ENCODE data around the gene DRAXIN.

Gene DRAXIN

DNA sequence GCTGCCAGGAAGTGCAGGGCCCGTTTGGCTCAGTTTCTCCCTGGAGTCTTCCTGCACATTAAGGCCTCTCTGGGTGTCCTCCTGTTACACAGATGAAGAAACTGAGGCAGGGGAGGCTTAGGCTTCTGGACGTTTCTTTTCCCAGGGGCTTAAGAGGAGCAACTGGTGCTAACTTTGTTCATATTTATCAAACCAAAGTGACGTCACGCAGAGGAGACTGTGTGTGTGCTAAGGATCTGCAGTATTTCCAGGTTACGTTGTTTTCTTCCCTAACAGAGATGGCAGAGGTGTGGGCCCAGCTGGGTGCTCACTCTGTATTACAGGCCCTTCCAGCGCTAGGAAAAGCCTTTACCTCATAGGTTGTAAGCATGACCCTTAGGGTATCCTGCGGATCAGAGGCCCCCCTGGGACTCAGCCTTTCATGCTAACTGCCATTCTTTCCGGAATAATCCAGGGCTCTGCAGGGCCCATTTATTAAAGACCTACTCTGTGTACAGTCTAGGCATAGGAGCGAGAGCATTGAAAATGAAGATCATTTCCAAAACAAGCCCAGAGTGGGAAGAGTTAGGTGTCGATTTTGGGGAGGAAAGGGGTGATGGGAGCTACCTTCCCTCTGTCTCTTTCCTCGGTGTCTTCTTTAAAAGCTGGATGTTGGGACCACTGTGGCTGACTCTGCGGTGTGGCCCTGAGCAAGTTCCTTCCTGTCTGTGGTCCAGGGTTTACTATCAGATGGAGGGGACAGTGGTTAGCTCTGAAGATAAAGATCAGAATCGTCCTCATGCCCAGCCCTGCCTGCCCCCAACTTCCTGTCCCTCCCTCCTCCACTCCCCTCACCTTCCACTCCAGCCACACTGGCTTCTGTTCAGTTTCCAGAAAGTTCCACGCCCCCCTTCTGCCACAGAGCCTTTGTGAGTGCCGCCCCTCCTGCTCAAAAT is 49.0 kb downstream of the DRAXIN start:
- DNase-seq = peak; percentile 40

GRCh38 chr1:11741482-11741881 is 50.0 kb downstream of the DRAXIN start:
- DNase-seq = no peak

GRCh38 chr1:11741919-11742558 is 50.5 kb downstream of the DRAXIN start:
- no peak for DNase-seq

DNA sequence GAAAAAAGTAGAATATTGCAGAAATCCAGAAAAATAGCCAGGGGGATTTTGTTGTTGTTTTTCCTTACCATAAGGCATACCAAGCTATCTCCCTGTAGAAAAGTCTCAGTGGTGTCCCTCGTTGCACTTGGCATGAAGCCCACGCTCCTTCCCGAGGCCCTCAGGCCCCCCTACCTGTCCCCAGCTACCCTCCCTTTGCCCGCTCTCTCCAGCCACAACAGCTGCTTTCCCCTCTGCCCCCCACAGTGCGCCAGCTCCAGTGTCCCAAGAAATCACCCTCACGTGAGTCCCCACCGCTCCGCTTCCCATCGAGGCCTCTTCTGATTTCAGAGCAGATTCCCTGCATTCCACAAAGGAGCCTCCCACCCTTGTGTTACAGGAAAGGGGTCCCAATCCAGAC is 52.8 kb downstream of the DRAXIN start:
- no peak for DNase-seq

DNA sequence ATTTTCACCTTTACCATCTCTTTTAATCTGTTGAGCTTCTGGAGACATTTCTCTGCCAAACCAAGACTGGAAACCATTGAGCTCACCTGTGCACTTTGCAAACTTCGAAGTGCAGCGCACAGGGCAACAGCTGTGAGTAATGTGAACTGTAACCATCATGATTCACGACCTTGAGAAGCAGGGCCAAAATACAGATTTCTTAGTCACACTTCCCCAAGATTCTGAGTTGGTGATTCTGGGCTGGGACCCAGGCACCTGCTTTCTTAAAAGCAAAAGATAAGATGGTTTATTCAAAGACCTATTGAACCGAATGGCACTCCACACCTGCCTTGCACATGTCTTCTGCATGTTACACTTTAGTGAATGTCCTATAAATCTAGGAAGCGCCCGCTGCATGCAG is 54.6 kb downstream of the DRAXIN start:
- DNase-seq = no peak

GRCh38 chr1:11746795-11747487 is 55.4 kb downstream of the DRAXIN start:
- DNase-seq = no peak

DNA sequence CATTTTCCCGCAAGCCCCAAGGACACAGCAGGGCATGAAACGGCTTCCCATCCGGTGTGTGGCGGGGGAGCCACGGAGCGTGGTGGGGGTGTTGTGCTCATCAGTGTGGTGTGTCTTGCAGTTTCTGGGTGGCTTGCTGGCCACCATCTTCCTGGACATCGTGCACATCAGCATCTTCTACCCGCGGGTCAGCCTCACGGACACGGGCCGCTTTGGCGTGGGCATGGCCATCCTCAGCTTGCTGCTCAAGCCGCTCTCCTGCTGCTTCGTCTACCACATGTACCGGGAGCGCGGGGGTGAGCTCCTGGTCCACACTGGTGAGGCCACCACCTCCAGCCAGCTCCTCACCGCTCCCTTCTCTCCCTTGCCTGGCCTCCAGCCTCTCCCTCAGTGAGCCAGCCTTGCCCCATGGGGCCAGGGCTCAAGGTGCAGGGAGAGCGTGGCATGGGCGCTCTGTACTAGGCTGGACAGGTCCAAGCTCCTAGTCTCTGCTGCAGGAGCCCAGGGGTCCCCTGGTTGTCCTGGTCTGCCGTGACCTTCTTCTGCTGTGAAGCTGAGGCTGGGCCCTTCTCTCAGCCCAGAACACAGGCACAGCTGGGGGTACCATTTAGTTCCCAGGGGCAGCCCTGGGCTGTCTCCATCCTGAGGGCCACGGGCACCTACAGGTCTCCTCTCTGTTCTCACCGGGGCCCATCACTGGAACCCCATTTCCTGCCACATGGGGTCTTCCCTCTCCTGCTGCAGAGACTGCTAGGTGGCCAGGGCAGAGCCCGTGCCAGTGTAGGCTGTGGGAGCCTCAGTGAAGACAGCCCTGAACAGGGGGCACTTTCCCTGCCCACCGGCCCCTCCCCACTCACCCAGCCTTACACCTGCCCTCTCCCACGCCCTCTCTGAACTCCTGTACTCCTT is 57.0 kb downstream of the DRAXIN start:
- no peak for DNase-seq

GRCh38 chr1:11749203-11749689 is 57.7 kb downstream of the DRAXIN start:
- peak; percentile 66 for DNase-seq

- DNase-seq = no peak
These were observed 58.5 kb downstream of the DRAXIN start for GRCh38 chr1:11749996-11750395.

- no peak for DNase-seq
These were observed 59.6 kb downstream of the DRAXIN start for GRCh38 chr1:11751087-11751486.

- no peak for DNase-seq
These were observed 61.0 kb downstream of the DRAXIN start for GRCh38 chr1:11752359-11753088.

DNA sequence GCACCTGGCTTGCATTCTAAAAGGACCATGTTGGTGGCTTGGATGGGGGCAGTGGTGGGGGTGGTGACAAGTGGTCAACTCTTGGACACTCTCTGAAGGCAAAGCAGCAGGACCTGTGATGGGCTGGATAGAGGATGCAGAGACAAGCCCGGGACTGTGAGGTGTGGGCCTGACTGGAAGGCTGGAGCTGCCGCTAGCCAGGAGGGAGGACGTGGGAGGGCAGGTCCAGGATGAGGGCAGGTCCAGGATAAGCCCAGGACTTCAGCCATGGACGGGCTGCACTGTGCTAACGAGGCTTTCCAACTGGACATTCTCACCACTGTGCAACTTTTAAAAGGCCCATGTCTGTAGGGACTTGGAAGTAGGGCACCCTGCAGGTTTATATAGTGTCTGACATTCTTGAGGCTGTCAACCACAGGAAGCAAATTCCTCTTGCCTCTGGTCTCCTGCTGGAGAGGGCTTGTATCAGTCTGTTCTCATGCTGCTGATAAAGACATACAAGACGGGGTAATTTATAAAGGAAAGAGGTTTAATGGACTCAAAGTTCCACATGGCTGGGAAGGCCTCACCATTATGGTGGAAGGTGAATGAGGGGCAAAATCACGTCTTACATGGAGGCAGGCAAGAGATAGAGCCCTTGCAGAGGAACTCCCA is 62.2 kb downstream of the DRAXIN start:
- no peak for DNase-seq

GRCh38 chr1:11757047-11757446 is 65.5 kb downstream of the DRAXIN start:
- no peak for DNase-seq

DNA sequence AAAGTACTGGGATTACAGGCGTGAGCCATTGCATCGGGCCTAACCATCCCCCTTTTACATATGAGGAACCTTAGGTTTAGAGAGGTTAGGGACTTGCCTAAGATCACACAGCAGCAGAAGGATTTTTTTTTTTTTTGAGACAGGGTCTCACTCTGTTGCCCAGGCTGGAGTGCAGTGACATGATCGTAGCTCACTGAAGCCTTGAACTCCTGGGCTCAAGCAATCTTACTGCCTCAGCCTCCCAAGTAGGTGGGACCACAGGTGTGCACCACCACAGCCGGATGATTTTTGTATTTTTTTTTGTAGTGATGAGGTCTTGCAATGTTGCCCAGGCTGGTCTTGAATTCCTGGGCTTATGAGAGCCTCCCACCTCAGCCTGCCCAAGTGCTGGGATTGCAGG is 68.3 kb downstream of the DRAXIN start:
- no peak for DNase-seq

DNA sequence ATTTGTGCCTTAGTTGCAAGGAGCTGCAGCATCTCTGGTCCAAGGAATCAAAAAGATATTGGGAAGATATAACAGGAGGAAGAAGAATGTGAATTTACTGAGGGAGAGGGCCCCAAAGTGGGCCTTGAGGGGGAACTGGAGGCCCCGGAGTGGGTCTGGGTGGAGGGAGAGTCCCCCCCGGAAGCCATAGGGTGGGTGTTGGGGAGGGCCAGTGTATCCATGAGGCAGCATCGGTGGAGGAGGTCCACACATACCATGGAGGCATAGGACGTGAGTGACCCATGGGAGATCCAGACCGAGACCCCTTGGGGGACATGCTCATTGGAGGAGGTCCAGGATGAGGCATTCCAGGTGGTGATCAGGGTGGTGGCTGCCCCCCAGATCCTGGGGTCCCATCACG is 69.8 kb downstream of the DRAXIN start:
- DNase-seq = no peak

GRCh38 chr1:11761988-11762406 is 70.5 kb downstream of the DRAXIN start, which contains the start of gene C1orf167:
Gene C1orf167 (plus strand): TSS chr1:11762193. CDS start chr1:11764401, 2,208 bp downstream.
- peak; percentile 52 for DNase-seq

- DNase-seq = no peak
These were observed 72.6 kb downstream of the DRAXIN start for GRCh38 chr1:11764115-11764514.

DNA sequence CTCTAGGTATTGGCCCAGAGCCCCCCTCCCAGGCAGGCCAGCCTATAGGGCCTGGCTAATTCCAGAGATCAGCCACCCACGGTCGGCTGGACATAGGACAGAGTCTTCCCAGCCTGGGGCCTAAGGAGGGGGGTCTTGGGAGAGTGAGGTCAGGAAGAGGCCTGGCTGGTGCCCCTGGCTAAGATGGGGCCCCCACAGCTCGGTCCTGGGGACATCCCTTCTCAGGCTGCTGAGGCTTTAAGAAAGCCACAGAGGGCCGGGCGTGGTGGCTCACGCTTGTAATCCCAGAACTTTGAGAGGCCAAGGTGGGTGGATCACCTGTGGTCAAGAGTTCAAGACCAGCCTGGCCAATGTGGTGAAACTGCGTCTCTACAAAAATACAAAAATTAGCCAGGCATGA is 73.0 kb downstream of the DRAXIN start:
- DNase-seq = no peak

GRCh38 chr1:11765661-11766428 is 74.3 kb downstream of the DRAXIN start:
- DNase-seq = no peak

- no peak for DNase-seq
These were observed 74.9 kb downstream of the DRAXIN start for GRCh38 chr1:11766429-11766776.
